ENCODE measurements around the gene UBE2I.

DNA sequence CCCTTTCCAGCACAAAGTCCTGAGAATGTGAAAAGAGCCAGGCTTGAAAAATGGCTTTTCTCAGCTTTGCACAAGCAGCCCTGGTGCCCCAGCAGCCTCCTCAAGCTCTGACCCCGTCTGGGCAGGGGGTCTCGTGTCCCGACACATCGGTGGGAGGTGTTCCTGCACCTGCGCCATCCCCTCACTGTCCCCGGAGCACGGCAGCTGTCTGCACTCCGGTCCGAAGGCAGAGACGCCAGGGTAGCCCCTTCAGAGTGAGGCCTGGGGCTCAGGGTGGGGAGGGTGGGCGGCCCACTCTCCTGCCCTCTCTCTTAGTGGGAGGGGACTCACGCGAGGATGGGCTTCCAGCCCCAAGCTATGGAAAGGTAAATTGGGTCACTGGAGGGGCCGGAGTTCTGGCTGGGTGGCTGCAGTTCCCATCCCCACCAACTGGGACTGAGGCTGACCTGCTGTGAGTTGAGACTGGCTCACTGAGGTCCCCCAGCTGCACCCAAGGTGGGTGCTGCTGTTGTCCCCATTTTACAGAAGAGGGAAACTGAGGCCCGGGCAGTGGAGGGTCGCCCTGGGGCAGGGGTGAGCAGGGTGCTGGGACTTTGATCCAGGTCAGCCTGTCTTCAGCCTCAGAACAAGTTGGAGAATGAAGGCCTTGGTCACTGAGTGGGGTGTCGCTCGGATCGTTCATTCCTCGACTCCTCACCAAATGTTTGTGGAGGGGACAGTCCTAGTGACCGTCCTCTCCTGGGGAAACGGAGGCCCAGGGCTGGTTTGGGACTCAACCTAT, 21.7 kb downstream of the UBE2I start:
- TF ChIP-seq, protein P1, sequence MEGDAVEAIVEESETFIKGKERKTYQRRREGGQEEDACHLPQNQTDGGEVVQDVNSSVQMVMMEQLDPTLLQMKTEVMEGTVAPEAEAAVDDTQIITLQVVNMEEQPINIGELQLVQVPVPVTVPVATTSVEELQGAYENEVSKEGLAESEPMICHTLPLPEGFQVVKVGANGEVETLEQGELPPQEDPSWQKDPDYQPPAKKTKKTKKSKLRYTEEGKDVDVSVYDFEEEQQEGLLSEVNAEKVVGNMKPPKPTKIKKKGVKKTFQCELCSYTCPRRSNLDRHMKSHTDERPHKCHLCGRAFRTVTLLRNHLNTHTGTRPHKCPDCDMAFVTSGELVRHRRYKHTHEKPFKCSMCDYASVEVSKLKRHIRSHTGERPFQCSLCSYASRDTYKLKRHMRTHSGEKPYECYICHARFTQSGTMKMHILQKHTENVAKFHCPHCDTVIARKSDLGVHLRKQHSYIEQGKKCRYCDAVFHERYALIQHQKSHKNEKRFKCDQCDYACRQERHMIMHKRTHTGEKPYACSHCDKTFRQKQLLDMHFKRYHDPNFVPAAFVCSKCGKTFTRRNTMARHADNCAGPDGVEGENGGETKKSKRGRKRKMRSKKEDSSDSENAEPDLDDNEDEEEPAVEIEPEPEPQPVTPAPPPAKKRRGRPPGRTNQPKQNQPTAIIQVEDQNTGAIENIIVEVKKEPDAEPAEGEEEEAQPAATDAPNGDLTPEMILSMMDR (IDR thresholded peaks at IDR 0.05; ENCODE audit: low read depth, low read length) = no peak
- TF ChIP-seq EZH2phosphoT487 (IDR thresholded peaks at IDR 0.05; ENCODE audit: low read depth) = no peak
